Neutrophil (primary cell): ENCODE measurements around the gene MICAL3.

Source experiments
- H3K27ac ChIP-seq: fragments of 200-600 bp; sonication (generic); 2 replicates; pipeline ENCODE4 v1.5.1; 2016; ENCODE audit warnings: mild to moderate bottlenecking, moderate library complexity
- H3K27me3 ChIP-seq: fragments of 200-600 bp; sonication (generic); 2 replicates; pipeline ENCODE4 v1.6.0; 2016; ENCODE audit warnings: mild to moderate bottlenecking
- H3K36me3 ChIP-seq: fragments of 200-600 bp; sonication (generic); 2 replicates; pipeline ENCODE4 v1.5.1; 2017
- H3K4me1 ChIP-seq, 2 experiments: fragments of 200-600 bp in 1 of 2; sonication (generic) in 1 of 2; 1 replicate in 1 of 2; 2 replicates in 1 of 2; pipeline versions ENCODE4 v1.5.1 to v1.6.1; 2013 to 2016; ENCODE audit warnings: low read depth in 1 of 2, low read length in 1 of 2, mild to moderate bottlenecking in 1 of 2, moderate library complexity in 1 of 2; ENCODE audit not compliant: control insufficient read depth in 1 of 2, insufficient read depth in 1 of 2
- H3K4me3 ChIP-seq, 2 experiments: fragments of 200-600 bp in 1 of 2; sonication (generic) in 1 of 2; 1 replicate in 1 of 2; 2 replicates in 1 of 2; pipeline ENCODE4 v1.5.1; 2013 to 2016; ENCODE audit warnings: low read depth in 1 of 2, low read length in 1 of 2, mild to moderate bottlenecking in 1 of 2, moderate library complexity in 1 of 2
- H3K9me3 ChIP-seq: fragments of 200-600 bp; sonication (generic); 2 replicates; pipeline ENCODE4 v1.5.1; 2016
- TF ChIP-seq, protein P1 (sequence below): fragments of 200-600 bp; sonication (generic); IDR thresholded peaks from 2 replicates; pipeline ENCODE4 v1.5.1; 2016; ENCODE audit warnings: antibody characterized with exemption

Gene MICAL3

DNA sequence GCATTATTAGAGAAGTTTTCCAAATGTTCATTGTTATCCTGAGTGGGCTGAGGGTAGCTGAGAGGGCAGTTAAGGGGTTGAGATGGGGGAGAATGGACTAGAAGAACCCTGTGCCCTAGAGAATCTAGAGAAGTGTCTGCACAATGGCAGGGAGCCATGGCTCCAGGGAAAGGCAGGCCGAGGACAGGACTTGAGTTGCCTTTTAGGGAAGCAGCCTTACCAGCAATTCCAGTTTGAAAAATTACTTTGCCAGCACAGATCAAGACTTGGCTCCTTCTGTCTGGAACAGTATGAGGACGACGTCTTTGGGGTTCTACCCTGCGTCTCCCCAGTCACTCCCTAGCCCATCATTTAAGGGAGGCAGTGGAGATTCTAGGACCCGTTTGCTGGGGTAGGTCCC lies 25.7 kb upstream of the MICAL3 start:
- Histone ChIP-seq H3K4me3 (no peak overlapping the region), H3K36me3 (no peaks in the 10 kb centered on the region), H3K4me1 (no peaks in the 10 kb centered on the region), H3K9me3 (no peaks in the 10 kb centered on the region), H3K27me3 (peaks cover 19% of the 10 kb centered on the region), H3K27ac (no peak overlapping the region)
- TF ChIP-seq, protein P1, sequence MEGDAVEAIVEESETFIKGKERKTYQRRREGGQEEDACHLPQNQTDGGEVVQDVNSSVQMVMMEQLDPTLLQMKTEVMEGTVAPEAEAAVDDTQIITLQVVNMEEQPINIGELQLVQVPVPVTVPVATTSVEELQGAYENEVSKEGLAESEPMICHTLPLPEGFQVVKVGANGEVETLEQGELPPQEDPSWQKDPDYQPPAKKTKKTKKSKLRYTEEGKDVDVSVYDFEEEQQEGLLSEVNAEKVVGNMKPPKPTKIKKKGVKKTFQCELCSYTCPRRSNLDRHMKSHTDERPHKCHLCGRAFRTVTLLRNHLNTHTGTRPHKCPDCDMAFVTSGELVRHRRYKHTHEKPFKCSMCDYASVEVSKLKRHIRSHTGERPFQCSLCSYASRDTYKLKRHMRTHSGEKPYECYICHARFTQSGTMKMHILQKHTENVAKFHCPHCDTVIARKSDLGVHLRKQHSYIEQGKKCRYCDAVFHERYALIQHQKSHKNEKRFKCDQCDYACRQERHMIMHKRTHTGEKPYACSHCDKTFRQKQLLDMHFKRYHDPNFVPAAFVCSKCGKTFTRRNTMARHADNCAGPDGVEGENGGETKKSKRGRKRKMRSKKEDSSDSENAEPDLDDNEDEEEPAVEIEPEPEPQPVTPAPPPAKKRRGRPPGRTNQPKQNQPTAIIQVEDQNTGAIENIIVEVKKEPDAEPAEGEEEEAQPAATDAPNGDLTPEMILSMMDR = no peak

DNA sequence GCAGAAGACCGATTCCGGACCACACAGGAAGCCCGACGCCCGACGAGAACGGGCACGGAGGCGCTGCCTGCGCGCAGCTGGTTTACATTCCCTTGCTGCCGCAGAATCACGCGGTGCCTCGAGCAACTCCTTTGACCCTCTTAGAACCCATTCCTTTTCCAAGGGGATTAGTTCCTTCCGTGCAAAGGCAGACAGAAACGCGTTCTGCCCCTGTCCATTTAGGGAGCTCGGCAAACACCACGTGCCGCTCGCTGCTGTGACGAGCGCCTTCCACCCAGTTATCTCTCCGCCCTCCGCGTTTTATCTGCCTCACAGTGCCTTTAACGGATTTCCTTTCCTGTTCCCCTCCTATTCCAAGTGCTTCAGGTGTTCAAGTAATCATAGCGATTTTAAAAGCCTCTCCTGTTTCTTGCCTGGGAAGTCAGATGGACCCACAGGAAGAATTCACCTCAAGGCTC lies 24.1 kb upstream of the MICAL3 start:
- Histone ChIP-seq H3K36me3 (no peaks in the 10 kb centered on the region), H3K27me3 (peaks cover 19% of the 10 kb centered on the region), H3K4me3 (no peak overlapping the region), H3K9me3 (no peaks in the 10 kb centered on the region), H3K27ac (no peak overlapping the region), H3K4me1 (no peaks in the 10 kb centered on the region)
- TF ChIP-seq, protein P1 = no peak

DNA sequence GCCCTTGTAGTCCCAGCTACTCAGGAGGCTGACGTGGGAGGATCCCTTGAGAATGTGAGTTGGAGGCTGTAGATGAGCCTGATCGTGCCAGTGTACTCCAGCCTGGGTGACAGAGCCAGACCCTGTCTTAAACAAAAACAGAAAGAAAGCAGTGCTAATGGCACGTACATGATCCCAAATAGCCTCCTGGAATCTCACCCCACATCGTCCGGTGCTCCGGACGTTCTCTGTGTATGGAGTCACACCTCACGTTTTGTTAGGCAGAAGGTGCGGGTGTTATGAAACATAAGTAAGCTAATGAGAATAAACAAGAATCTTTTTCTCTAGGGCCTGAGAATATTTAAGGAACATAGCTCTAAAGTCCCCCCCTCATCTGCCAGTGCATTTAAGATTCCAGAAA lies 23.7 kb upstream of the MICAL3 start:
- no peaks in the 10 kb centered on the region for H3K9me3 ChIP-seq
- no peaks in the 10 kb centered on the region for H3K36me3 ChIP-seq
- H3K27ac ChIP-seq = no peak overlapping the region
- H3K4me3 ChIP-seq = no peak overlapping the region
- H3K4me1 ChIP-seq = no peaks in the 10 kb centered on the region
- TF ChIP-seq, protein P1 = no peak
- peaks cover 19% of the 10 kb centered on the region for H3K27me3 ChIP-seq

DNA sequence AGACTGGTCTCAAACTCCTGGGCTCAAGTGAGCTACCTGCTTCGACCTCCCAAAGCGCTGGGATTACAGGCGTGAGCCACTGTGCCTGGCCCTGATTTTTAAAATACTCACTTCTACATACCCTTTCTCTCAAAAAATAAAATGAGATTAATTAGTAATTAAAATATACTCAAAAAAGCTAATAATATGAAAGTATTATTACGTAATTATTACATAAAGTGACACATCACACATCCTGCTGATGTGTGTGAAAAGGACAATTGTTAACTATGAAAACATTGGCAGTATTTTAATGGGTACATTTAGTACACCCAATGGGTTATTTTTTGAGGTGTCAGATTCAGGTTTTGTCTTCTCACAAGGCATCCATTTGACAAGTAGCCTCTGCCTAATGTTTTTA lies 21.4 kb upstream of the MICAL3 start:
- TF ChIP-seq, protein P1 = no peak
- no peaks in the 10 kb centered on the region for H3K36me3 ChIP-seq
- H3K4me1 ChIP-seq = no peaks in the 10 kb centered on the region
- no peaks in the 10 kb centered on the region for H3K9me3 ChIP-seq
- H3K27ac ChIP-seq = no peak overlapping the region
- H3K4me3 ChIP-seq = no peak overlapping the region
- H3K27me3 ChIP-seq = peaks cover 19% of the 10 kb centered on the region

DNA sequence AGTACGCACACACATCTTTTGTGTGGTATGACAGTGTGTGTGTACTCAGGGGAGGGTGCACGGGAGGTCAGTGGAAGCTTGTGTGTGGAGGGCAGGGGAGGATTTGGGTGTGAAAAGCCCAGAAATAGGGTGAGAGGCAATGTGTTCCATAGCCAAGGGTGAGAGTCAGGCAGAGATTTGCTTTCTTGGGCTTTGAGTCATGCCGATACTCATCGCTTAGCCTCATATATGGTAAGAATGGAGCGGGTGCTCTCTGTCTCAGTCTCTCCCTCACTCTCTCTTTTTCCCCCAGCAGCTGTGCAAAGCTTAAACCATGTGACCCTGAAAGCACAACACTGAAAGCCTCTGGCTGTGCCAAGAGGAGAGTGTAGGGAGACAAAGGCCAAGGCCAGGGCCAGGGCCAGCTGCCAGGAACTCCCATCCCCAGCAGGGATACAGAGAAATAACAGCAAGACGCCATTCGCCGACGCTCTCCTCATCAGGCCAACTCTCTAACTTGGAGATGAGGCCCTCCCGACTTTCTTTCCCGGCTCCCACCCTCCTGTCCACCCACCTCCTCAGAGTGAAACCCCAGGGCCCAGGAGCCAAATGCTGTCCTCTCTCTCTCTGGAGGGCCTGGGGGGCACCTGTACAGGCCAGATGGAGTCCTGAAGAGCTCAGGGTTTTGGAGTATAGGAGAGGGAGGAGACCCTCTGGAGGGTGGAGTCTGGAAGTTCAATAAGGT lies 20.3 kb upstream of the MICAL3 start:
- Histone ChIP-seq H3K36me3 (no peaks in the 10 kb centered on the region), H3K27ac (no peak overlapping the region), H3K27me3 (peaks cover 15% of the 10 kb centered on the region), H3K4me1 (no peaks in the 10 kb centered on the region), H3K4me3 (no peak overlapping the region), H3K9me3 (no peaks in the 10 kb centered on the region)
- TF ChIP-seq, protein P1 = no peak
